MM.1S (cell line): ENCODE data around the gene FUS.

ENCODE experiments used
- CTCF ChIP-seq: fragments of 300-600 bp; sonication (generic); IDR thresholded peaks from 2 replicates; pipeline ENCODE4 v1.5.1; 2016; ENCODE audit warnings: antibody characterized with exemption, low read length, mixed read lengths
- EZH2 ChIP-seq: fragments of 300-600 bp; sonication (generic); optimal IDR thresholded peaks from 2 replicates; pipeline ENCODE3; 2017; ENCODE audit warnings: low read depth, mild to moderate bottlenecking, antibody characterized with exemption, low read length, mixed read lengths

GRCh38 chr16:31149332-31149731, 30.6 kb upstream of the FUS start:
- TF ChIP-seq CTCF (no peak), EZH2 (no peak)
